Left ventricle myocardium inferior (tissue), 1 donor: ENCODE data around the gene PRRC1. TPM values are rescaled to one million over a fixed set of nuclear protein-coding genes. Genes with fewer than 3 reads are reported as not detected.

Experiments
- DNase-seq: peaks from one replicate; pipeline ENCODE4 v3.0.0-alpha.2; 2020
- H3K27ac ChIP-seq: fragments of 200-600 bp; replicated peaks from 2 replicates; pipeline ENCODE4 v1.8.0; 2021
- H3K27me3 ChIP-seq: fragments of 200-600 bp; 2 replicates; pipeline ENCODE4 v1.8.0; 2021; ENCODE audit warnings: low read depth
- H3K36me3 ChIP-seq: fragments of 200-600 bp; 2 replicates; pipeline ENCODE4 v1.8.0; 2021
- H3K4me1 ChIP-seq: fragments of 200-600 bp; 2 replicates; pipeline ENCODE4 v1.8.0; 2021
- H3K4me3 ChIP-seq: fragments of 200-600 bp; 2 replicates; pipeline ENCODE4 v1.8.0; 2021; ENCODE audit warnings: mild to moderate bottlenecking, moderate library complexity
- H3K9me3 ChIP-seq: fragments of 200-600 bp; replicated peaks from 2 replicates; pipeline ENCODE4 v1.8.0; 2021
- CTCF ChIP-seq: fragments of 200-600 bp; IDR thresholded peaks from 2 replicates; pipeline ENCODE4 v1.8.0; 2021; ENCODE audit warnings: antibody characterized with exemption, mild to moderate bottlenecking, borderline replicate concordance
- intact Hi-C: fragments of 100-400 bp; cut with micrococcal nuclease; formaldehyde crosslinking; loops from one replicate; pipeline ENCODE4 v1.11.0; 2022
- total RNA-seq: library from RNA; stranded (reverse); fragmentation: NEBNext Ultra II Directional; extraction: Animal tissue kit (Norgen Biotek cat#: 25700); gene quantifications from one replicate; pipeline ENCODE4 v1.2.1, GENCODE V29; 2021
- donor health status: DM: no; HTN: yes; CAD: no; lungs with severe emphysema.

PRRC1 gene
- total RNA-seq, 1 donor from 2014 or later: 19.6 TPM

- peak; percentile 52 for TF ChIP-seq CTCF
- no peaks in the 10 kb centered on the region for H3K4me1 ChIP-seq
- no peak overlapping the region for H3K4me3 ChIP-seq
- intact Hi-C loops: no loop called here
- no peak overlapping the region for H3K27ac ChIP-seq
- no peaks in the 10 kb centered on the region for H3K27me3 ChIP-seq
- no peaks in the 10 kb centered on the region for H3K36me3 ChIP-seq
- H3K9me3 ChIP-seq: peaks cover 16% of the 10 kb centered on the region
- DNase-seq: no peak
These were observed 65.4 kb downstream of the PRRC1 start for GRCh38 chr5:127582773-127583370.

GRCh38 chr5:127583866-127584265 lies 66.4 kb downstream of the PRRC1 start:
- Histone ChIP-seq H3K27ac (no peak overlapping the region), H3K4me3 (no peak overlapping the region), H3K36me3 (no peaks in the 10 kb centered on the region), H3K9me3 (peaks cover 7% of the 10 kb centered on the region), H3K27me3 (no peaks in the 10 kb centered on the region), H3K4me1 (no peaks in the 10 kb centered on the region)
- no peak for TF ChIP-seq CTCF
- no peak for DNase-seq
- intact Hi-C loops: no loop called here

- Histone ChIP-seq H3K9me3 (peaks cover 6% of the 10 kb centered on the region), H3K4me3 (no peak overlapping the region), H3K27me3 (no peaks in the 10 kb centered on the region), H3K27ac (no peak overlapping the region), H3K36me3 (no peaks in the 10 kb centered on the region), H3K4me1 (no peaks in the 10 kb centered on the region)
- DNase-seq: no peak
- no peak for TF ChIP-seq CTCF
- intact Hi-C loops: no loop called here
These were observed 68.2 kb downstream of the PRRC1 start for GRCh38 chr5:127585661-127586060.

GRCh38 chr5:127586066-127586770 lies 68.8 kb downstream of the PRRC1 start:
- Histone ChIP-seq H3K9me3 (peaks cover under 1% of the 10 kb centered on the region), H3K36me3 (no peaks in the 10 kb centered on the region), H3K4me3 (no peak overlapping the region), H3K27me3 (no peaks in the 10 kb centered on the region), H3K27ac (no peak overlapping the region), H3K4me1 (no peaks in the 10 kb centered on the region)
- no peak for DNase-seq
- intact Hi-C loops: no loop called here
- TF ChIP-seq CTCF: no peak

GRCh38 chr5:127586811-127587210 lies 69.4 kb downstream of the PRRC1 start:
- no peaks in the 10 kb centered on the region for H3K4me1 ChIP-seq
- H3K9me3 ChIP-seq: no peaks in the 10 kb centered on the region
- intact Hi-C loops: no loop called here
- H3K27me3 ChIP-seq: no peaks in the 10 kb centered on the region
- no peak for DNase-seq
- TF ChIP-seq CTCF: no peak
- no peak overlapping the region for H3K27ac ChIP-seq
- no peaks in the 10 kb centered on the region for H3K36me3 ChIP-seq
- no peak overlapping the region for H3K4me3 ChIP-seq
